NCI-H2196 (cell line): ENCODE results near the gene OR8J3.
"Not testable (repeated sequence)": the region's sequence is repeated elsewhere in the genome, so short reads cannot be mapped to it uniquely, and the experiment has no call there.

Source experiments
- DNase-seq: peaks from one replicate; lab custom pipeline; 2025; ENCODE audit not compliant: unreplicated experiment; lab: John Stamatoyannopoulos, UW

OR8J3 gene, protein sequence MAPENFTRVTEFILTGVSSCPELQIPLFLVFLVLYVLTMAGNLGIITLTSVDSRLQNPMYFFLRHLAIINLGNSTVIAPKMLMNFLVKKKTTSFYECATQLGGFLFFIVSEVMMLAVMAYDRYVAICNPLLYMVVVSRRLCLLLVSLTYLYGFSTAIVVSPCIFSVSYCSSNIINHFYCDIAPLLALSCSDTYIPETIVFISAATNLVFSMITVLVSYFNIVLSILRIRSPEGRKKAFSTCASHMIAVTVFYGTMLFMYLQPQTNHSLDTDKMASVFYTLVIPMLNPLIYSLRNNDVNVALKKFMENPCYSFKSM

DNA sequence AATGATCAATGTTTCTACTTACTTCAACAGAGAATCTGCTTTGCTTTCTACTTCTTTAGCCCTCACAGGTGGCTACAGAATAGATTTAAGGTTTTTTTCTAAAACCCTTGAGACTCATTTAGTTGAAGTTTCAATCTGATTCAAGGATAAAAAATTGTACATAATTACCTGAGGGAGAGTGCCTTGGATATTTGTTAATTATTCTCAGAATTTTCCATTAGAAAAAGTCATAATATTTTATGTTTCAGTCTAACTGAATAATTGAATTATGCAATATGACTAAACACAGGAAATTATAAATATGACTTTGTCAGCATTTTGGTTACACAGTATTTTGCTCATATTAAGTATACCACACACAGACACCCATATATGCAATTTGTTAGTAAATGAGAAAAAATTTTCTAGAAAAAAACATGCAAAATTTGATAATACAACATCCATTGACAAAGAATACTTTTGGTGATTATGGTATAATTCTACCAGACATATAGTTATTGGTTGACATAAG lies at the start of gene OR8J3:
Gene OR8J3, minus strand, starts transcription at position 51 of the 511 bp plus-strand sequence. CDS start 2,483 bp downstream, outside the sequence.
- no peak for DNase-seq

DNA sequence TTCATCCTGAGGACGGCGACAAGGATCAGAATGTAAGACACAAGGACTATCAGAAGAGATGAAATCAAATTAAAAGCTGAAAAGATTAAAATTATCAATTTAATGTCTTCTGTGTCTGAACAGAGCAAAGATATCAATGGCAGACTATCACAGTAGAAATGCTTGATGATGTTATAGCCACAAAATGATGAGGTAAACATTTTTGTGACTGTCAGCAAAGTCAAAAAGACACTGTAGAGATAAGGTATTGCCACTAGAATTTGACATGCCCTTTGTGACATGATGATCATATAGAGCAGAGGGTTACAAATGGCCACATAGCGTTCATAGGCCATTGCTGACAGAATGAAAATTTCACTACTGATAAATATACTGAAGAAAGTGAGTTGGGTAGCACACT lies 48.6 kb upstream of the OR8J3 start:
- DNase-seq: no peak

DNA sequence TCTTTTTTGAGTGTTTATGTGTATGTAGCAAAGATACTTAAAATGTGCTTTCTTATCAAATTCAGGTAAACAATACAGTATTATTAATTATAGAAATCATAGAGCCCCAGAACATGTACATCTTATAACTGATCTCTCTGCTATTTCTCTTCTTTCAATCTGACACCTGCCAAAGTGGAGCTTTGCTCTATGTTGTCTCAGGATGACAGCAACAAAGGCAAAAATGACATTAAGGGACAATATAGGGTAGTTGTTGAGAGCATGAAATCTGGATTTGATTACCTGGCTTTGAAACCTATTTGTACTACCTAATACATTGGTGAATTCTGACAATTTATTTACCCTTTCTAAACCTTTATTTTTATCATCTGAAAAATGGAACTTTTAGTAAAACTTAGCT lies 43.5 kb upstream of the OR8J3 start:
- no peak for DNase-seq

DNA sequence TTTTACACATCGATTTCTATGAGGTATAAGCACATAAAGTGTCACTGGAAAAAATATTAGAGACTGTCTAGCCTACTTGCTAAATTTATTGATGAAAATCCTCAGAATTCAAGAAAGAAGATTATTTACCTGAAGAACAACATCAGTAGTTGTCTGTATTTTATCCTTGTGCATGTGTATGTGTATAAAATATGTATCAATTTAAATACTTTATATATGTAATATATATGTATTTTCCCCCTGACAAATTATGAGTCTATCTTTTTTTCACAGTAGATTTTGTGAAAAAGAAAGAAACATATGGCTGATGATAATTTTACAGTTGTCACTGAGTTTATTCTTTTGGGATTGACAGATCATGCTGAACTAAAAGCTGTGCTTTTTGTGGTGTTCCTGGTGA lies 36.3 kb upstream of the OR8J3 start, which contains the start of gene OR5J2:
Gene OR5J2, plus strand, starts transcription at position 301 of the 400 bp plus-strand sequence. Its CDS starts 0 bp downstream, at position 301.
- no peak for DNase-seq

DNA sequence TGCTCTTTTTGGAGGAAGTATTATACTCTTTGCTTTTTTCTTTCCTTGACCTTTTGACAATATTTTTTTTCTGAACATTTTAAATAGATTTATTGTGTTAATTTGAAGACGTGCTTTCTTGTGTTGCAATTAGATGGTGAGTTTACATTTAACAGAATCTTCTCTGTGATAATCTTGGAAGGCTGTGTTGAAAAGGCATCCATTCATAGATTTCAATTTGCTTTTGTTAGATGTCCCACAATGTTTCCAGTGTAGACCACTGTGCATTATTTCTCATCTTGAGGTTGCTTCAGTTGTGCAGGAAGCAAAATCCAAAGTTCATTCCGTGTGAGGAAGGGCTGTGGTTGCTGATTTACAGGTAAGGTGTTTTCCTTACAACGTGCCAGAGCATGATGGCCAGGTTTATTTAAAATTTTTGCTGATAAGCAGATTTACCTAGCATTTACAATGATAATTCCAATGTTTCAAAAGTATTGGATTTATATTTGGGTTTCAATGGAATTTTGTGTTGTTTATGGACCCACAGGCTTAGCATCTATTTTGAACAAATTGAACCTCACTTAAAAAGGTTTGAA lies 32.3 kb upstream of the OR8J3 start:
- no peak for DNase-seq

DNA sequence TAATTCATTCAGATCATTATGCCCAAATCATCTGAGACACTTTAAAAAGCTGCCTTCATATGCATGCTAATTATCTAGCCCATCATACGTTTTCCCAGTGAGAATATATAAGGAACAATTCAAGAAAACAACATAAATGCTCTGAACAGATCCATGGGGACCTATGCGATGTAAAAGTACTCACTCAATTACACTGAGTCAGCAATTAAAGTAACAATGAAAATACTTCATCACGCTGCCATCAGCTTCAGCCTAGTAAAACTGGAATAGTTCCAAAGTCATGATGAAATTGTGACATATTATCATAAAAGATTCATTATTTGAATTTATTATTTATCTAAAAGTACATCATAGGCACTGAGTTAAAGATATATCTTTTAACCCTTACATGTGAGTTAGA lies 23.8 kb upstream of the OR8J3 start:
- DNase-seq: no peak

DNA sequence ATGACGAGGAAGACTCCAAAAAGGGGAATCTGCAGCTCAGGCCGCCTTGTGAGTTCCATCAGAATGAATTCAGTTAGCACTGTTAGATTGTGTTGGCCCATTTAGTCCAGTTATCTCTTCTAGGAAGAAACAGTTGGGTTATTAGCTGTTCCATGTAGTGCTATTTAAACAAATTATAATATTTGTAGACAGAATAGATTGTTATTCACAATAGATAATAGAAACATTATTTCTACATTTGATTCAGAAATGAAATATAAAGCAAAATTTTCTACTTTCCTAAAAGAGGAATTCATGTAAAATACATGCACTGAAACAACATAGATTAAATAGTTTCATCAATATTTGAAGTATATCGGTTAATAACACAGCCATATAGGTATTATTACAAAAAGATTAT lies 20.2 kb upstream of the OR8J3 start, which contains the start of gene OR8K5:
Gene OR8K5, minus strand, starts transcription at position 101 of the 400 bp plus-strand sequence. Its CDS starts 0 bp downstream, at position 101.
- no peak for DNase-seq

DNA sequence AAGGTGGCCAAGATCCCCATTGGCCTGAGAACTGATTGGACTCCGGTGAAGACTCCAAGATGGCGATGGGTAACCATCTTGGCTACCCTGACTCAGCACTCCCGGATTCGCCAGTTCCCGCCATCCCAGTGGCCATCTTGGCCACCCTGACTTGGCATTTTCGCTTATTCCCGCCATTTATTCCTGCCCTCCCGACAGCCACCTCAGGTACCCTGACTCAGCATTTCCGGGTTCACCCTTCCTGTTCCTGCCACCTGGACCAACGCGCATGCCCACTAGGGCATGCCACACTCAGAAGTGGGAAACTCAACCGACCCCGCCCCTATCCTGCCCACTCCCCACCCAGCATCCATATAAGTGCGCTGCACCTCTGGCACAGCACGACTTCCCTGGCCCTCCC lies 12.3 kb upstream of the OR8J3 start:
- no peak for DNase-seq

DNA sequence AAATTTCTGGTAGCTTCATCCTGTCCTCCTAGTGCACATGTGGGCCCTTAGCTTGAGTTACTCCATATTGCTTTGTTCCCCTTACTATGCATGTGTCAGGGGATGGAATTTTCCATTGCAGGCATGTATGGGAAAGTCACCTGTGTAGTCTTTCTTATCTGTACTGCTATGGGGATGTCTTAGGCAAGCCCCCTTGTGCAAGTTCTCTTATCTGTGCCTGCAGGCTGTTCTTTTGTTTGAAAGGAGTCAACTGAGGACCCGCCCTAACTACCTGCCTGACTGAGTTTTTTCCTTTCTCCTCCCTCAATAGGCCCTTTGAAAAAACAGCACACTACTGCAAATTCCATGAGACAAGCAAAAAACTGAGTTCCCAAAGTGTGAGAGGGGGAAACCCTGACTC lies 11.4 kb upstream of the OR8J3 start:
- no peak for DNase-seq

DNA sequence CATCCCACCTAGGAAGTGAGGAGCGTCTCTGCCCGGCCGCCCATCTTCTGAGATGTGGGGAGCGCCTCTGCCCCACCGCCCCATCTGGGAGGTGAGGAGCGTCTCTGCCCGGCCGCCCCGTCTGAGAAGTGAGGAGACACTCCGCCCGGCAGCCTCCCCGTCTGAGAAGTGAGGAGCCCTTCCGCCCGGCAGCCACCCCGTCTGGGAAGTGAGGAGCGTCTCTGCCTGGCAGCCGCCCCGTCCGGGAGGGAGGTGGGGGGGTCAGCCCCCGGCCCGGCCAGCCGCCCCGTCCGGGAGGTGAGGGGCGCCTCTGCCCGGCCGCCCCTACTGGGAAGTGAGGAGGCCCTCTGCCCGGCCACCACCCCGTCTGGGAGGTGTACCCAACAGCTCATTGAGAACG lies 3.7 kb upstream of the OR8J3 start:
- DNase-seq: not testable (repeated sequence)

DNA sequence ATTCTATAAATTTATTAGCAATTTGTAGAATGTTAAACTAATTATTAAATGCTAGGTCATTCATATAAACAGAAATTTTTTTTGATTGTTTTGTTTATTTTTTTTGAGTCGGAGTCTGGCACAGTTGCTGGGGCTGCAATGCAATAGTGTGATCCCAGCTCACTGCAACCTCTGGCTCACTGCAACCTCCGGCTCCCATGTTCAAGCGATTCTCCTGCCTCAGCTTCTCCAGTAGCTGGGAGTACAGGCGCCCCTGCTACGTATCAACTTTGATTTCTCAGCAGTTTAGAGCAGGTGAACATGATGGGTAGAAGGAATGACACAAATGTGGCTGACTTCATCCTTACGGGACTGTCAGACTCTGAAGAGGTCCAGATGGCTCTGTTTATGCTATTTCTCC lies 17.9 kb downstream of the OR8J3 start, which contains the start of gene OR8H3:
Gene OR8H3, plus strand, starts transcription at position 301 of the 400 bp plus-strand sequence. Its CDS starts 0 bp downstream, at position 301.
- no peak for DNase-seq

DNA sequence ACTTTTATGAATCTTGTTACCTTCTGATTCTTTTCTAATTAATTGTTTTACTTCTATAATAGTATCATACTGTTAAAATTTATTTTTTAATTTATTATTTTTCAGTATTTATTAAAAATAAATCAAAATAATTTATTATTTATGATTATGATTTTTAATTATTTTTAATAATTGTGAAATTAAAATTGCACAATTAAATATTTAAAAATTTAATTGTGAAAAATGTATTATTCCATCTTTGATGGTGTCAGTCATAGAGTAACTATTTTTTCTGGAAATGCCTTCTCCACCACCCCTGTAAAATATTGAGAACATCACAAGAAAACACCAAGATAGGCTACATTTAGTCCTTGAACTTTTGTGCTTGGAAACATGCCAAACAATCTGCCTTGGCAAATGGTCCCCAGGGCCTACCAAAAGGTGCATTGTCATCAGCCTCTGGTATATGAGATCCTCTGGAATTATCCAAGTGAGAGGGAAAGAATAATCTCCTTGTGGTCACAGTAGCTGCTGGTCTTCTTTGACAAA lies 36.7 kb downstream of the OR8J3 start, which contains the start of gene OR8H2:
Gene OR8H2, plus strand, starts transcription at position 478 of the 528 bp plus-strand sequence. CDS start 1,356 bp downstream, outside the sequence.
- DNase-seq: no peak

DNA sequence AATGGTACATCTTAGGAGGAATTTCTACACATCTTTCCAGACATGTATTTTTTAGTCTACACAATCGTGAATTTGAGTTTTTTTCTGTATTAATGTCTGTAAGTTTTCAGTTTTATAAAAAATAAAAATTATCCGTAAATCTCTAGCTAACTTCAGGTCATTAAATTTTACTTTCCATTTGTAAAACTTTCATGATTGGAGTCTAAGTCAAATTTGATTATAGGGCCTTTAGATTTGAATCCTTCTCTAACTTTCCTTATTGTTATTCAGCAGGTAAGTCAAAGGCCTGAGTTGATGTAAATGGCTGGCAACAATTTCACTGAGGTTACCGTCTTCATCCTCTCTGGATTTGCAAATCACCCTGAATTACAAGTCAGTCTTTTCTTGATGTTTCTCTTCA lies 47.0 kb downstream of the OR8J3 start, which contains the start of gene OR8I2:
Gene OR8I2, plus strand, starts transcription at position 301 of the 400 bp plus-strand sequence. Its CDS starts 0 bp downstream, at position 301.
- no peak for DNase-seq

DNA sequence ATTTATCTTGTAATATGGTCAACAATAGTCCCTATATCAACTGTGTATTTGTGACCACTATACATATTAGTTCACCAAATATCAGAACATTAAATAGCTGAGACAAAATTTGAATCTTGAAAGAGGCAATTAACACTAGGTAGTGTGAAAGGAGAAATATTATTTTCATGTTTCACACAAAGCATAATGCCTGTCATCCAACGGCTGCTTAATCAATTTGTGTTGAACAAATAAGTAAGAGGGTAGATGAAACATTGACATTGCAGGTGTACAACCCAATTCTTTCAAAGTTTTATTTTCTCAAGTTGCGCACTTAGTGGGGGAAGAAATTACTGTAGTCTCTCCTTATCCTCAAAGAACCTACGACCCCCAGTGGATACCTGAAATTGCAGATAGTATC lies 50.3 kb downstream of the OR8J3 start:
- no peak for DNase-seq
